ENCODE results near the gene FHL3. TPM values are rescaled to one million over a fixed set of nuclear protein-coding genes. Genes with fewer than 3 reads are reported as not detected.
"Not testable (repeated sequence)": the region's sequence is repeated elsewhere in the genome, so short reads cannot be mapped to it uniquely, and the experiment has no call there.

Gene FHL3
- total and polyA plus RNA-seq, 2 of the 4 experiments (the other 2 are of a cell fraction) = 11.5 to 27.1 TPM

- H2AK9ac ChIP-seq (replicated peaks; ENCODE audit: low read depth, low read length, poor library complexity); H3K4me3 ChIP-seq (ENCODE audit: insufficient read depth, low read depth, low read length); H3K14ac ChIP-seq (replicated peaks; ENCODE audit: low read depth, low read length); CTCF ChIA-PET; H3K4me2 ChIP-seq (ENCODE audit: low read depth, low read length); H2BK120ac ChIP-seq (ENCODE audit: low read depth, low read length); DNase-seq; H4K8ac ChIP-seq (ENCODE audit: low read depth in 2 of 2, low read length in 2 of 2); POLR2A ChIA-PET (ENCODE audit: unreplicated experiment); H2BK5ac ChIP-seq (ENCODE audit: low read depth, low read length, poor library complexity, severe bottlenecking); intact Hi-C loops (cut with micrococcal nuclease); H2BK20ac ChIP-seq (ENCODE audit: low read depth, low read length); H3K18ac ChIP-seq (ENCODE audit: low read depth, low read length); H3K27ac ChIP-seq (ENCODE audit: insufficient read depth, low read length); H3K4me1 ChIP-seq (ENCODE audit: control insufficient read depth, insufficient read depth, low read length); H2BK15ac ChIP-seq (ENCODE audit: low read depth, low read length); H3K79me1 ChIP-seq (ENCODE audit: low read depth in 1 of 2, low read length in 2 of 2); H4K20me1 ChIP-seq (ENCODE audit: insufficient read depth, low read length); BruUV-seq (replicated peaks); H3K56ac ChIP-seq (ENCODE audit: extremely low read depth, insufficient read depth, low read length); H3K4ac ChIP-seq (ENCODE audit: low read depth, low read length); H2AK5ac ChIP-seq (ENCODE audit: low read depth, low read length); H4K5ac ChIP-seq (ENCODE audit: low read depth, low read length); H2AFZ ChIP-seq (replicated peaks; ENCODE audit: low read length, poor library complexity); in situ Hi-C loops (cut with MboI; ENCODE audit: low sequenced_read_pairs); H3K9me3 ChIP-seq (ENCODE audit: control insufficient read depth, insufficient read depth, low read length); H3K23ac ChIP-seq (ENCODE audit: low read depth, low read length); H3K9ac ChIP-seq (ENCODE audit: low read depth, low read length); H3K9me1 ChIP-seq (ENCODE audit: insufficient read depth, low read length); dilution Hi-C loops (cut with HindIII; ENCODE audit: low sequenced_read_pairs, unreplicated experiment); ATAC-seq (ENCODE audit: low read depth); H4K91ac ChIP-seq (ENCODE audit: insufficient read depth, low read depth, low read length); H3K27me3 ChIP-seq (ENCODE audit: control insufficient read depth, insufficient read depth, low read length): not testable (repeated sequence)
- 100% methylated on average over 1 of the region's 5 CpGs; no CpG with 5 or more reads in 1 of the 2 experiments for WGBS, 2 experiments (ENCODE audit: extremely low coverage in 2 of 2, insufficient read length in 1 of 2)
- peaks cover 36% of the 10 kb centered on the region for H3K36me3 ChIP-seq (ENCODE audit: control insufficient read depth, insufficient read depth, low read length)
Measured at GRCh38 chr1:37973684-37974083, 31.6 kb downstream of the FHL3 start.

All from IMR-90 (cell line).